ENCODE data around the gene RNF220. TPM values are rescaled to one million over a fixed set of nuclear protein-coding genes. Genes with fewer than 3 reads are reported as not detected.

The RNF220 gene
- total and polyA plus RNA-seq, 2 of the 13 experiments (the other 11 are each of a cell fraction or from before 2014, with no cell fraction given) = 48.2 to 72.1 TPM

DNA sequence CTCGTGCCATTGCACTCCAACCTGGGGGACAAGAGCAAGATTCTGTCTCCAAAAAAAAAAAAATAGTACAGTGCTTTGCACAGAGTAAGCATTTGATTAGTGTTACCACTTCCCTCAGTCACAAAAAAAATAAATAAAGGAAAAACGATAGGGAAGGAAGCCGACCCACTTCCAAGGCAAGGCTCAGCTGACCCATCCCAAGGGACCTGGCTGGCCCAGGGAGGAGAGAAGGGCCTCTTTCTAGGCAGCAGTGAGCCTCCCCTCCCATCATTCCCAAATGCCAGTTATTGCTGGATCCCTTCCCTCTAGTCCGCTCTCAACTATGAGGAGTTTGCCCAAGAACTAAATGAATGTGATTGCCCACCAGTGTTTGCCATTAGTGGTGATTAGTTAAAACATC lies 191.5 kb downstream of the RNF220 start:
- Histone ChIP-seq H3K36me3 (replicated peaks in 1 of 2; ENCODE audit: control insufficient read depth in 1 of 2, insufficient read depth in 2 of 2, low read length in 2 of 2) (no peaks in the 10 kb centered on the region; a peak in 1 of 5 replicates), H3K79me2 (ENCODE audit: insufficient read depth, low read length) (no peaks in the 10 kb centered on the region), H3K27ac (ENCODE audit: extremely low read length, insufficient read depth, low read length) (no peak overlapping the region), H2AFZ (ENCODE audit: low read length) (no peak overlapping the region), H3K9me3 (ENCODE audit: low read length) (no peaks in the 10 kb centered on the region), H4K20me1 (ENCODE audit: insufficient read depth, low read length) (peaks cover 5% of the 10 kb centered on the region; the same call in 1 of the 2 replicates), H3K27me3 (ENCODE audit: control insufficient read depth in 1 of 2, insufficient read depth in 2 of 2, low read length in 2 of 2) (peaks cover 0 to 10% of the 10 kb centered on the region in 2 experiments; a peak in 1 of 5 replicates), H3K4me1 (ENCODE audit: insufficient read depth, low read length) (peaks cover 7% of the 10 kb centered on the region; the same call in 1 of the 2 replicates), H3K9ac (ENCODE audit: insufficient read depth, low read depth, low read length) (no peak overlapping the region), H3K4me3 (replicated peaks in 1 of 3; ENCODE audit: insufficient read depth in 1 of 3, low read depth in 2 of 3, low read length in 3 of 3) (no peak overlapping the region), H3K4me2 (ENCODE audit: low read depth, low read length) (no peak overlapping the region)
- FAIRE-seq (no peak), ATAC-seq (no peak), DNase-seq (ENCODE audit: low spot score) (no peak)
- BruUV-seq (replicated peaks) = no TSS peak
- ChIA-PET CTCF (ENCODE audit: low intra/inter-chr PET ratio, low total read pairs) (no interaction called here), POLR2A (no interaction called here)
- intact Hi-C loops (cut with micrococcal nuclease; ENCODE audit: unreplicated experiment) (no loop called here), in situ Hi-C loops (cut with HindIII; ENCODE audit: extremely low pct_ligation_motif_present, low pct_unique_long_range_greater_than_20kb) (loop anchor here (5.0 to 25.0 kb wide), 2 partner anchors 219 to 384 kb away; partner anchors contain the start of gene DMAP1)
- no peak for TF ChIP-seq SP5 (CRISPR knock-in tag; IDR thresholded peaks at IDR 0.05; ENCODE audit: borderline replicate concordance, low read depth)
- no peak for TF ChIP-seq SMAD9 (CRISPR knock-in tag; IDR thresholded peaks at IDR 0.05)
- TF ChIP-seq ZNF772 (CRISPR knock-in tag; IDR thresholded peaks at IDR 0.05) = no peak
- no peak for TF ChIP-seq ZNF33B (CRISPR knock-in tag; IDR thresholded peaks at IDR 0.05)
- TF ChIP-seq NFE2L1 (CRISPR knock-in tag; IDR thresholded peaks at IDR 0.05; ENCODE audit: borderline replicate concordance) = no peak
- no peak for TF ChIP-seq ZNF367 (CRISPR knock-in tag; IDR thresholded peaks at IDR 0.05; ENCODE audit: borderline replicate concordance)
- WGBS (ENCODE audit: low lambda C conversion rate) = 64% methylated on average over 4 of the region's 4 CpGs

DNA sequence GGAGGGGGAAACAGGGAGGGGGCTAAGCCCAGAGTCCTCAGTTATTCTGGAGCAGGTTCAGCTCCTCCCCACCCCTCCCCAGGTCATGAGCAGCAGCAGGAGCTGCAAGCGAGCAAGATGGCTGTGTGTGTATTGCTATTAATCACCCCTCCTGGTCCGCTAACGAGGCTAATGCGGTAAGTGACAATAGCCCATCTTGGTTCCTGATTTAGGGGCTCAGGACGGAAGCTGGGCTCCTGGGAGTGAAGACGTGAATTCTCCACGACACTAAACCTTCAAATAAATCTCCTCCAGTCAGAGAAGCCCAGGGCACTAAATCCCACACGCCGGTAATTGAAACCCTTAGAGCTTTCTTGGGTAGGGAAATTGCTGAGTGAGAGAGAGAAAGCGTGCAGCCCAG lies 193.1 kb downstream of the RNF220 start:
- Histone ChIP-seq H3K4me3 (replicated peaks in 1 of 3; ENCODE audit: insufficient read depth in 1 of 3, low read depth in 2 of 3, low read length in 3 of 3) (no peak overlapping the region), H3K27ac (ENCODE audit: extremely low read length, insufficient read depth, low read length) (no peak overlapping the region), H3K9ac (ENCODE audit: insufficient read depth, low read depth, low read length) (no peak overlapping the region), H3K36me3 (replicated peaks in 1 of 2; ENCODE audit: control insufficient read depth in 1 of 2, insufficient read depth in 2 of 2, low read length in 2 of 2) (no peaks in the 10 kb centered on the region; a peak in 1 of 5 replicates), H3K79me2 (ENCODE audit: insufficient read depth, low read length) (no peaks in the 10 kb centered on the region), H3K4me1 (ENCODE audit: insufficient read depth, low read length) (peaks cover 7% of the 10 kb centered on the region; the same call in 1 of the 2 replicates), H2AFZ (ENCODE audit: low read length) (no peak overlapping the region), H3K9me3 (ENCODE audit: low read length) (no peaks in the 10 kb centered on the region), H3K4me2 (ENCODE audit: low read depth, low read length) (no peak overlapping the region), H4K20me1 (ENCODE audit: insufficient read depth, low read length) (peaks cover 7% of the 10 kb centered on the region; the same call in 1 of the 2 replicates), H3K27me3 (ENCODE audit: control insufficient read depth in 1 of 2, insufficient read depth in 2 of 2, low read length in 2 of 2) (peaks cover 0 to 25% of the 10 kb centered on the region in 2 experiments; a peak in 1 of 5 replicates)
- ATAC-seq = no peak
- POLR2A ChIA-PET = no interaction called here
- FAIRE-seq = no peak
- WGBS (ENCODE audit: low lambda C conversion rate) = 89% methylated on average over 7 of the region's 10 CpGs
- DNase-seq (ENCODE audit: low spot score) = no peak
- in situ Hi-C loops (cut with HindIII; ENCODE audit: extremely low pct_ligation_motif_present, low pct_unique_long_range_greater_than_20kb) = loop anchor here (5.0 to 25.0 kb wide), 2 partner anchors 221 to 386 kb away; partner anchors contain the start of gene DMAP1
- intact Hi-C loops (cut with micrococcal nuclease; ENCODE audit: unreplicated experiment) = no loop called here
- CTCF ChIA-PET (ENCODE audit: low intra/inter-chr PET ratio, low total read pairs) = no interaction called here
- BruUV-seq (replicated peaks) = no TSS peak
- TF ChIP-seq FOXO1 (CRISPR knock-in tag; IDR thresholded peaks at IDR 0.05) (no peak), TAF15 (IDR thresholded peaks at IDR 0.05; ENCODE audit: low read depth, low read length, poor library complexity, severe bottlenecking) (no peak), U2AF2 (IDR thresholded peaks at IDR 0.05; ENCODE audit: low read depth, low read length) (no peak), ZNF274 (CRISPR knock-in tag; IDR thresholded peaks at IDR 0.05) (no peak), U2AF1 (optimal IDR thresholded peaks at IDR 0.05; ENCODE audit: low read depth, low read length) (no peak)
- TF ChIP-seq, protein P1, sequence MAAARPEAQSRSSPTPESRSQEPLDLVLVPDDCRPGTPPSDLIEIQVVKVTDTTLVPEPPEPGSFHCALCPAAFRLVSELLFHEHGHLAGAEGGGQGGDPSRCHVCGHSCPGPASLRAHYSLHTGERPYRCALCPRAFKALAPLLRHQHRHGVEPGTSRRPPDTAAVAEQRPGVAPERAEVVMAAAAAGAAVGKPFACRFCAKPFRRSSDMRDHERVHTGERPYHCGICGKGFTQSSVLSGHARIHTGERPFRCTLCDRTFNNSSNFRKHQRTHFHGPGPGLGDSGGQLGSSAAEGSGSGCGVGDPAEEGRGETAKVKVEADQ (CRISPR knock-in tag; IDR thresholded peaks at IDR 0.05; ENCODE audit: borderline replicate concordance) = no peak
